Progenitor cell of endocrine pancreas (in vitro differentiated cells): Measurements from ENCODE around the gene LAPTM5. TPM values are rescaled to one million over a fixed set of nuclear protein-coding genes. Genes with fewer than 3 reads are reported as not detected.

Source experiments
- DNase-seq: peaks from one replicate; pipeline ENCODE4 v3.0.0; 2021; ENCODE audit warnings: low spot score; ENCODE audit not compliant: unreplicated experiment
- H3K27ac Mint-ChIP-seq: 2 replicates; pipeline ENCODE4 v1.8.0; 2021; ENCODE audit warnings: mild to moderate bottlenecking, moderate library complexity, mixed read lengths
- H3K27me3 Mint-ChIP-seq: 2 replicates; pipeline ENCODE4 v1.8.0; 2021; ENCODE audit warnings: mixed read lengths
- H3K36me3 Mint-ChIP-seq: 2 replicates; pipeline ENCODE4 v1.8.0; 2022; ENCODE audit warnings: mixed read lengths; ENCODE audit not compliant: insufficient read depth
- H3K4me1 Mint-ChIP-seq: 2 replicates; pipeline ENCODE4 v1.8.0; 2021; ENCODE audit warnings: low read depth, mixed read lengths
- H3K4me3 Mint-ChIP-seq: 2 replicates; pipeline ENCODE4 v1.8.0; 2021; ENCODE audit warnings: low read depth, mild to moderate bottlenecking, moderate library complexity, mixed read lengths
- H3K9me3 Mint-ChIP-seq: 2 replicates; pipeline ENCODE4 v1.8.0; 2021; ENCODE audit warnings: low read depth, mixed read lengths
- total RNA-seq: library from RNA; stranded (reverse); gene quantifications from 2 replicates; pipeline ENCODE4 v1.2.1, GENCODE V29; 2021
- TF ChIP-seq, protein P1 (sequence below): fragments of 200-600 bp; sonication (generic); IDR thresholded peaks from one replicate; pipeline ENCODE4 v1.5.0; 2021; ENCODE audit warnings: antibody characterized with exemption, mild to moderate bottlenecking; ENCODE audit not compliant: unreplicated experiment

LAPTM5 gene
- total RNA-seq, 1 donor from 2014 or later: not detected

DNA sequence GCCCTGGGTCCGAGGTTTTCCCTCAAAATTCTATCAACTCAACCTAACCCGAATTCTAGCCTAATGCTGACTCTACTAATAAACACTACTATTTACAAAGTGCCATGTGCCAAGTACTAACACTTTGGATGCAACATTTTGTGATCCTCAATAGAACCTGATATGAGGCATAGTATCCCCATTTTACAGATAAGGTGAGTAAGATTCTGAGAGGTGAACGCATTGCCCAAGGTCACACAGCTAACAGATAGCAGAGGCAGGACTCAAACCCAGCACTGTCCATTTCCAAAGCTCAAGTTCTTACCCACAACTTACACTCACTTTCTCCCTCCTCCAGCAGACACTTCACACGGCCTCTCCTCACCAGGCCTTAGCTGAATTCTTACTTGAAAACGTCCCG, 46.0 kb upstream of the LAPTM5 start:
- peaks cover 24% of the 10 kb centered on the region for H3K27me3 Mint-ChIP-seq
- no peak overlapping the region for H3K27ac Mint-ChIP-seq
- no peaks in the 10 kb centered on the region for H3K36me3 Mint-ChIP-seq
- no peak for DNase-seq
- H3K9me3 Mint-ChIP-seq: no peaks in the 10 kb centered on the region
- peaks cover 8% of the 10 kb centered on the region for H3K4me1 Mint-ChIP-seq
- H3K4me3 Mint-ChIP-seq: no peak overlapping the region
- TF ChIP-seq, protein P1, sequence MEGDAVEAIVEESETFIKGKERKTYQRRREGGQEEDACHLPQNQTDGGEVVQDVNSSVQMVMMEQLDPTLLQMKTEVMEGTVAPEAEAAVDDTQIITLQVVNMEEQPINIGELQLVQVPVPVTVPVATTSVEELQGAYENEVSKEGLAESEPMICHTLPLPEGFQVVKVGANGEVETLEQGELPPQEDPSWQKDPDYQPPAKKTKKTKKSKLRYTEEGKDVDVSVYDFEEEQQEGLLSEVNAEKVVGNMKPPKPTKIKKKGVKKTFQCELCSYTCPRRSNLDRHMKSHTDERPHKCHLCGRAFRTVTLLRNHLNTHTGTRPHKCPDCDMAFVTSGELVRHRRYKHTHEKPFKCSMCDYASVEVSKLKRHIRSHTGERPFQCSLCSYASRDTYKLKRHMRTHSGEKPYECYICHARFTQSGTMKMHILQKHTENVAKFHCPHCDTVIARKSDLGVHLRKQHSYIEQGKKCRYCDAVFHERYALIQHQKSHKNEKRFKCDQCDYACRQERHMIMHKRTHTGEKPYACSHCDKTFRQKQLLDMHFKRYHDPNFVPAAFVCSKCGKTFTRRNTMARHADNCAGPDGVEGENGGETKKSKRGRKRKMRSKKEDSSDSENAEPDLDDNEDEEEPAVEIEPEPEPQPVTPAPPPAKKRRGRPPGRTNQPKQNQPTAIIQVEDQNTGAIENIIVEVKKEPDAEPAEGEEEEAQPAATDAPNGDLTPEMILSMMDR: no peak

DNA sequence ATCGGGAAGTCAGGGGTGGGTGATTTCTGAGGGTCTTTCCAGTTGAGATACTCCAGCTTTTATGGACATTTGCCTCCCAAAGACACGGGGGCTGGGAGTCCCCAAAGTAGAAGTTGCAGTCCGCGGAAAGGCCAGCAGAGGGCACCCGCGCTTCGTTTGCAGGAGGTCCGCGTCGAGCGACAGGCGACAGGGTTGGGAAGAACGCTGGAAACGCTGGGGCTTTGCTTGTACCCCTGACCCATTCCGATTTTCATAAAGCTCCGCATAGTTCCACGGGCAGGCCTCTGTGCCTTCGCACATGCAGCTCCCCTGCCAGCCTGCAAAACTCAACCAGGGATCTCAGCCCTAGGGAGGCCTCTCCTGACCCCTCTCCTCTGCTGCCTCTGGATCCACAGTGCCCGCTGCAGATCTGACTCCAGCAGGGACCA, 44.2 kb upstream of the LAPTM5 start:
- H3K36me3 Mint-ChIP-seq: no peaks in the 10 kb centered on the region
- no peaks in the 10 kb centered on the region for H3K9me3 Mint-ChIP-seq
- TF ChIP-seq, protein P1: peak; percentile 97
- no peak overlapping the region for H3K27ac Mint-ChIP-seq
- H3K27me3 Mint-ChIP-seq: peaks cover 24% of the 10 kb centered on the region
- H3K4me3 Mint-ChIP-seq: no peak overlapping the region
- peak; percentile 89 for DNase-seq
- H3K4me1 Mint-ChIP-seq: peaks cover 8% of the 10 kb centered on the region

DNA sequence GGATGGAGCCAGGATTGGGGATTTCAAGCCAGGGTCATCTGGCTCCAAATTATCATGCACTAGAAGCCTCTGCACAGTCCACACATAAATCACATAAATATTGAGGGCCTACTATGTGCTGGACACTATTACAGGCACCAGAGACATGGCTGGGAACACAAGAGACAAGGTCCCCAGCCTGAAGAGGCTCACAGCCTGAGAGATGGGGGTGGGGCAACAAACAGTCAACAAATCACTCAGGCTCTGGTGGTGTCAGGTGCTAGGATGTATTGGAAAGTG, 41.6 kb upstream of the LAPTM5 start:
- Mint-ChIP-seq H3K36me3 (no peaks in the 10 kb centered on the region), H3K27me3 (peaks cover 18% of the 10 kb centered on the region), H3K4me3 (no peak overlapping the region), H3K9me3 (no peaks in the 10 kb centered on the region), H3K27ac (no peak overlapping the region), H3K4me1 (no peaks in the 10 kb centered on the region)
- no peak for DNase-seq
- TF ChIP-seq, protein P1: no peak

DNA sequence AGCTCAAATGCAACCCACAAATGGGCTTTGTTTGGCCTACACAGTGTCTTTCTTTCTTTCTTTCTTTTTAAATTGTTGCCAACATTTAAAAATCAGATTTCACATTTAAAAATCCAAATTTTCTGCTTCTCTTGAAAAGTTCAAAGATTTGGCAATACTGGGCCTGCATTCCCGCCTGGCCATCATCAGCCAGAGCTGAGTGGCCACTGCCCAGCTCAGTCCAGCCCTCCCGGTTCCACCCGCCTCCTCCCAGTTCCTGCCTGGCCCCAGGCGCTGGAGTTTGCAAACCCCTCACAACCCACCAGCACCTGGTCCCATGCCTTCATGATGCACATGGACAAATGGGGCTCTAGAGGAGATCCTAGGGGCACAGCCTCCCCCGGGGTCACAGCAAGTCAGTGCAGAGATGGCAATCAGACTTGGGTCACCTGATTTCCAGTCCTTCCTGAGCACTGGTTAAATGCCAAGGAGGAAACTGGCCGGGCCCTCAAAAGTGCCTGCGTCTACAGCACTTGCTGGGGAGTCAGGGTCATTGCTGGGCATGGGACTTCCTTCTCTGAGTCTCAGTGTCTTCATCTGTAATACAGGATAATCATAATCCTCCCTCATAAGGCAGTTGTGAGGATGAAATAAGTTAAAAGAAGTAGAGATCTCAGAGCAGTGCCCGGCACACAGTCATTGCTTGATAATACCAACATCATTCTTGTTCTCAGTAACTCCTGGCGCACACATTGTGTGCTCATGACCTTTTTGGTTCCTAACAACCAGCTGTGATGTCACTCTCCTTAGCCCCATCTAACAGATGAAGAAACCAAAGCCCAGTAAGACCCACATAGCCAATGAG, 41.0 kb upstream of the LAPTM5 start:
- Mint-ChIP-seq H3K4me3 (no peak overlapping the region), H3K36me3 (no peaks in the 10 kb centered on the region), H3K27me3 (peaks cover 18% of the 10 kb centered on the region), H3K9me3 (no peaks in the 10 kb centered on the region), H3K27ac (no peak overlapping the region), H3K4me1 (no peaks in the 10 kb centered on the region)
- DNase-seq: no peak
- TF ChIP-seq, protein P1: no peak

DNA sequence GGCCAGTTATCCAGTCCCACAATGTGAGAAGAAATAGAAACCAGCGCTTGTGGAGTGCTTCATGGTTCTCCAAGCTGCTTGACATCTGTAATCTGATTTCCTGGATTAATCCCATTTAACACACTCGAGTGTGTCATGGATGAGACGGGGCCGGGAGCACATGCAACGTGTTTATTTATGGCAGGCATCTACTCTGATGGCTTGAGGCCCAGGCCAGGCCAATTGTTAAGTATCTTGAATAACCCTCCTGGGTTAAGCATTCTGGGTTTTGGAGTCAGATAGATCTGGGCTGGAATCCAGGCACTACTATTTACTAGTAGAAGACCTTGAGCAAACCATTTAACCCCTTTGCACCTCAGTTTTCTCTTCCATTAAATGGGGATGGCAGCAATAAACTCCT, 37.5 kb upstream of the LAPTM5 start:
- Mint-ChIP-seq H3K27ac (no peak overlapping the region), H3K36me3 (no peaks in the 10 kb centered on the region), H3K4me1 (peaks cover under 1% of the 10 kb centered on the region), H3K27me3 (peaks cover 16% of the 10 kb centered on the region), H3K9me3 (no peaks in the 10 kb centered on the region), H3K4me3 (no peak overlapping the region)
- no peak for DNase-seq
- TF ChIP-seq, protein P1: no peak
